HepG2 (cell line): ENCODE results near the gene CCDC142. TPM values are rescaled to one million over a fixed set of nuclear protein-coding genes. Genes with fewer than 3 reads are reported as not detected.

ENCODE experiments used
- GATA4 ChIP-seq: sonication (generic); IDR thresholded peaks from 2 replicates; pipeline ENCODE4 v1.6.1; 2016; ENCODE audit warnings: antibody characterized with exemption, low read depth, borderline replicate concordance
- GTF3A ChIP-seq: sonication (generic); formaldehyde crosslinking; conservative IDR thresholded peaks from 2 replicates; pipeline ENCODE4 v1.4.0; 2020; ENCODE audit warnings: mild to moderate bottlenecking, missing genetic modification reagents
- HNRNPLL ChIP-seq: fragments of 200-400 bp; formaldehyde crosslinking; IDR thresholded peaks from 2 replicates; pipeline ENCODE4 v1.6.1; 2017; ENCODE audit warnings: mild to moderate bottlenecking, low read depth, low read length; ENCODE audit not compliant: poor library complexity, severe bottlenecking
- KAT7 ChIP-seq: IDR thresholded peaks from 2 replicates; pipeline ENCODE4 v1.6.1; 2018; ENCODE audit warnings: borderline replicate concordance, missing compliant biosample characterization
- MEF2D ChIP-seq: sonication (generic); formaldehyde crosslinking; IDR thresholded peaks from 2 replicates; pipeline ENCODE4 v1.5.1; 2020; ENCODE audit warnings: mild to moderate bottlenecking, missing genetic modification reagents
- NR1H2 ChIP-seq: sonication (generic); formaldehyde crosslinking; IDR thresholded peaks from 2 replicates; pipeline ENCODE4 v1.8.1; 2022; ENCODE audit warnings: low read depth, missing genetic modification reagents, borderline replicate concordance
- PCBP2 ChIP-seq: fragments of 200-400 bp; formaldehyde crosslinking; optimal IDR thresholded peaks from 2 replicates; pipeline ENCODE3; 2018; ENCODE audit warnings: low read length, low read depth; ENCODE audit not compliant: poor library complexity, severe bottlenecking
- PLSCR1 ChIP-seq: sonication (generic); formaldehyde crosslinking; IDR thresholded peaks from 2 replicates; pipeline ENCODE4 v1.5.0; 2020; ENCODE audit warnings: missing genetic modification reagents, mild to moderate bottlenecking, borderline replicate concordance
- POLR2G ChIP-seq: fragments of 200-400 bp; formaldehyde crosslinking; IDR thresholded peaks from 2 replicates; pipeline ENCODE4 v1.6.1; 2018; ENCODE audit warnings: mild to moderate bottlenecking, low read depth, low read length, moderate library complexity
- RFX3 ChIP-seq: IDR thresholded peaks from 2 replicates; pipeline ENCODE4 v1.6.1; 2016; ENCODE audit warnings: missing biosample characterization, missing genetic modification reagents
- SNAI1 ChIP-seq: sonication (generic); formaldehyde crosslinking; IDR thresholded peaks from 2 replicates; pipeline ENCODE4 v1.5.0; 2020; ENCODE audit warnings: mild to moderate bottlenecking, missing genetic modification reagents, borderline replicate concordance
- ZBTB21 ChIP-seq: sonication (generic); formaldehyde crosslinking; IDR thresholded peaks from 2 replicates; pipeline ENCODE4 v1.4.0; 2020; ENCODE audit warnings: missing genetic modification reagents
- ZGPAT ChIP-seq: IDR thresholded peaks from 2 replicates; pipeline ENCODE4 v1.6.1; 2016; ENCODE audit warnings: mild to moderate bottlenecking
- ZNF101 ChIP-seq: sonication (generic); formaldehyde crosslinking; IDR thresholded peaks from 2 replicates; pipeline ENCODE4 v1.4.0; 2020; ENCODE audit warnings: mild to moderate bottlenecking, low read depth, missing genetic modification reagents, borderline replicate concordance
- ZNF260 ChIP-seq: sonication (generic); formaldehyde crosslinking; IDR thresholded peaks from 2 replicates; pipeline ENCODE4 v1.4.0; 2020; ENCODE audit warnings: missing genetic modification reagents, low read depth, mild to moderate bottlenecking, borderline replicate concordance
- ZNF30 ChIP-seq: sonication (generic); formaldehyde crosslinking; IDR thresholded peaks from 2 replicates; pipeline ENCODE4 v1.5.0; 2020; ENCODE audit warnings: mild to moderate bottlenecking, missing genetic modification reagents
- ZNF501 ChIP-seq: sonication (generic); formaldehyde crosslinking; IDR thresholded peaks from 2 replicates; pipeline ENCODE4 v1.5.1; 2020; ENCODE audit warnings: mild to moderate bottlenecking, moderate library complexity, missing genetic modification reagents
- ZNF552 ChIP-seq: sonication (generic); formaldehyde crosslinking; IDR thresholded peaks from 2 replicates; pipeline ENCODE4 v1.9.0; 2022; ENCODE audit warnings: missing genetic modification reagents, mild to moderate bottlenecking, borderline replicate concordance
- ZNF556 ChIP-seq: sonication (generic); formaldehyde crosslinking; IDR thresholded peaks from 2 replicates; pipeline ENCODE4 v1.4.0; 2020; ENCODE audit warnings: mild to moderate bottlenecking, missing genetic modification reagents, borderline replicate concordance
- ZNF614 ChIP-seq: IDR thresholded peaks from 2 replicates; pipeline ENCODE4 v1.6.1; 2018; ENCODE audit warnings: missing biosample characterization, missing genetic modification reagents, inconsistent platforms, borderline replicate concordance
- ZNF891 ChIP-seq: sonication (generic); formaldehyde crosslinking; IDR thresholded peaks from 2 replicates; pipeline ENCODE4 v1.5.0; 2020; ENCODE audit warnings: mild to moderate bottlenecking, missing genetic modification reagents
- polyA plus RNA-seq, 8 experiments: library from polyadenylated mRNA; depleted of rRNA in 3 of 8; stranded (reverse) in 7 of 8; unstranded in 1 of 8; fragments of >200 nt; fragmentation: Illumina TruSeq in 4 of 8; extraction: Trizol in 4 of 8; gene quantifications; 2 replicates each; pipeline versions ENCODE4 v1.2.1 to v1.2.3, GENCODE V29; 2011 to 2016; ENCODE audit warnings: low read depth in 4 of 8, missing spikeins in 1 of 8, mixed read lengths in 1 of 8; ENCODE audit not compliant: insufficient read depth in 1 of 8
- total RNA-seq, 5 experiments: library from RNA; depleted of rRNA; stranded (reverse); fragments of >200 nt; fragmentation: Illumina TruSeq; extraction: Trizol; gene quantifications; 2 replicates each; pipeline ENCODE4 v1.2.3, GENCODE V29; 2016; ENCODE audit warnings: low read depth in 1 of 5
- TF ChIP-seq, protein P1 (sequence below): sonication (generic); formaldehyde crosslinking; IDR thresholded peaks from 2 replicates; pipeline ENCODE4 v1.4.0; 2020; ENCODE audit warnings: mild to moderate bottlenecking, low read depth, missing genetic modification reagents
- TF ChIP-seq, protein P2 (sequence below): sonication (generic); formaldehyde crosslinking; IDR thresholded peaks from 2 replicates; pipeline ENCODE4 v1.5.1; 2020; ENCODE audit warnings: missing genetic modification reagents, mild to moderate bottlenecking, borderline replicate concordance

CCDC142 gene
- total and polyA plus RNA-seq, 2 of the 13 experiments (the other 11 are each of a cell fraction or from before 2014, with no cell fraction given): 14.7 to 30.4 TPM

GRCh38 chr2:74441690-74442482, 40.9 kb downstream of the CCDC142 start, which contains the start of gene RTKN (continued):
- TF ChIP-seq HNRNPLL (peak; percentile 67), ZNF30 (peak; percentile 65; the same call in 1 of the 2 replicates), ZNF501 (CRISPR knock-in tag) (peak; percentile 65), KAT7 (CRISPR knock-in tag) (peak; percentile 13; the same call in 1 of the 2 replicates), PLSCR1 (CRISPR knock-in tag) (peak; percentile 92), ZGPAT (CRISPR knock-in tag) (peak; percentile 80), SNAI1 (CRISPR knock-in tag) (no peak), ZNF556 (CRISPR knock-in tag) (peak; percentile 95), GATA4 (peak; percentile 88; the same call in 1 of the 2 replicates), RFX3 (CRISPR knock-in tag) (peak; percentile 33; the same call in 1 of the 2 replicates), ZNF260 (CRISPR knock-in tag) (no peak), ZNF552 (CRISPR knock-in tag) (peak; percentile 84; the same call in 1 of the 2 replicates), ZBTB21 (CRISPR knock-in tag) (no peak), POLR2G (peak; percentile 99), MEF2D (CRISPR knock-in tag) (peak; percentile 65), ZNF101 (CRISPR knock-in tag) (0 out of 2 replicates have a peak, but pooled peaks have one; percentile 68), ZNF614 (CRISPR knock-in tag) (peak; percentile 81), ZNF891 (CRISPR knock-in tag) (peak; percentile 80), PCBP2 (peak; percentile 58), GTF3A (no peak), NR1H2 (peak; percentile 64)
- TF ChIP-seq, protein P1, sequence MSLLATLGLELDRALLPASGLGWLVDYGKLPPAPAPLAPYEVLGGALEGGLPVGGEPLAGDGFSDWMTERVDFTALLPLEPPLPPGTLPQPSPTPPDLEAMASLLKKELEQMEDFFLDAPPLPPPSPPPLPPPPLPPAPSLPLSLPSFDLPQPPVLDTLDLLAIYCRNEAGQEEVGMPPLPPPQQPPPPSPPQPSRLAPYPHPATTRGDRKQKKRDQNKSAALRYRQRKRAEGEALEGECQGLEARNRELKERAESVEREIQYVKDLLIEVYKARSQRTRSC (CRISPR knock-in tag): no peak
- TF ChIP-seq, protein P2, sequence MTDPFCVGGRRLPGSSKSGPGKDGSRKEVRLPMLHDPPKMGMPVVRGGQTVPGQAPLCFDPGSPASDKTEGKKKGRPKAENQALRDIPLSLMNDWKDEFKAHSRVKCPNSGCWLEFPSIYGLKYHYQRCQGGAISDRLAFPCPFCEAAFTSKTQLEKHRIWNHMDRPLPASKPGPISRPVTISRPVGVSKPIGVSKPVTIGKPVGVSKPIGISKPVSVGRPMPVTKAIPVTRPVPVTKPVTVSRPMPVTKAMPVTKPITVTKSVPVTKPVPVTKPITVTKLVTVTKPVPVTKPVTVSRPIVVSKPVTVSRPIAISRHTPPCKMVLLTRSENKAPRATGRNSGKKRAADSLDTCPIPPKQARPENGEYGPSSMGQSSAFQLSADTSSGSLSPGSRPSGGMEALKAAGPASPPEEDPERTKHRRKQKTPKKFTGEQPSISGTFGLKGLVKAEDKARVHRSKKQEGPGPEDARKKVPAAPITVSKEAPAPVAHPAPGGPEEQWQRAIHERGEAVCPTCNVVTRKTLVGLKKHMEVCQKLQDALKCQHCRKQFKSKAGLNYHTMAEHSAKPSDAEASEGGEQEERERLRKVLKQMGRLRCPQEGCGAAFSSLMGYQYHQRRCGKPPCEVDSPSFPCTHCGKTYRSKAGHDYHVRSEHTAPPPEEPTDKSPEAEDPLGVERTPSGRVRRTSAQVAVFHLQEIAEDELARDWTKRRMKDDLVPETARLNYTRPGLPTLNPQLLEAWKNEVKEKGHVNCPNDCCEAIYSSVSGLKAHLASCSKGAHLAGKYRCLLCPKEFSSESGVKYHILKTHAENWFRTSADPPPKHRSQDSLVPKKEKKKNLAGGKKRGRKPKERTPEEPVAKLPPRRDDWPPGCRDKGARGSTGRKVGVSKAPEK: peak; percentile 43; the same call in 1 of the 2 replicates
